ENCODE measurements around the gene HS3ST5. TPM values are rescaled to one million over a fixed set of nuclear protein-coding genes. Genes with fewer than 3 reads are reported as not detected.

Gene HS3ST5
- total RNA-seq, 2 donors from 2014 or later: 0.31 to 2.0 TPM

- DNase-seq: no peak
- no peaks in the 10 kb centered on the region for H3K4me1 Mint-ChIP-seq
- peaks cover 16% of the 10 kb centered on the region for H3K9me3 Mint-ChIP-seq
- Histone ChIP-seq H3K36me3 (ENCODE audit: control insufficient read depth, insufficient read depth, low read length) (no peaks in the 10 kb centered on the region), H3K27me3 (ENCODE audit: control insufficient read depth, insufficient read depth, low read length, poor library complexity, severe bottlenecking) (no peaks in the 10 kb centered on the region), H3K27ac (ENCODE audit: low read depth, low read length) (no peak overlapping the region), H3K9ac (ENCODE audit: extremely low read depth, low read length, poor library complexity, severe bottlenecking) (no peak overlapping the region), H3K9me3 (ENCODE audit: control insufficient read depth, low read length) (no peaks in the 10 kb centered on the region), H3K4me1 (ENCODE audit: control insufficient read depth, insufficient read depth, low read length) (no peaks in the 10 kb centered on the region), H3K4me3 (ENCODE audit: low read length) (no peak overlapping the region)
- no peak overlapping the region for H3K4me3 Mint-ChIP-seq
- no peaks in the 10 kb centered on the region for H3K36me3 Mint-ChIP-seq (ENCODE audit: low read depth)
- no peak overlapping the region for H3K27ac Mint-ChIP-seq
- no peak for TF ChIP-seq CTCF (conservative IDR thresholded peaks at IDR 0.05)
- WGBS, 2 experiments (ENCODE audit: insufficient coverage in 1 of 2, insufficient read length in 1 of 2): 71 to 75% methylated on average over 4 of the region's 4 CpGs
- H3K27me3 Mint-ChIP-seq (ENCODE audit: insufficient read depth): no peaks in the 10 kb centered on the region
Measured at GRCh38 chr6:114210467-114210866, 132.4 kb downstream of the HS3ST5 start.

- Histone ChIP-seq H3K36me3 (ENCODE audit: control insufficient read depth, insufficient read depth, low read length) (no peaks in the 10 kb centered on the region), H3K27me3 (ENCODE audit: control insufficient read depth, insufficient read depth, low read length, poor library complexity, severe bottlenecking) (no peaks in the 10 kb centered on the region), H3K9me3 (ENCODE audit: control insufficient read depth, low read length) (no peaks in the 10 kb centered on the region), H3K27ac (ENCODE audit: low read depth, low read length) (no peak overlapping the region), H3K4me3 (ENCODE audit: low read length) (no peak overlapping the region), H3K9ac (ENCODE audit: extremely low read depth, low read length, poor library complexity, severe bottlenecking) (no peak overlapping the region), H3K4me1 (ENCODE audit: control insufficient read depth, insufficient read depth, low read length) (no peaks in the 10 kb centered on the region)
- DNase-seq: no peak
- no peaks in the 10 kb centered on the region for H3K27me3 Mint-ChIP-seq (ENCODE audit: insufficient read depth)
- no peak overlapping the region for H3K4me3 Mint-ChIP-seq
- H3K36me3 Mint-ChIP-seq (ENCODE audit: low read depth): no peaks in the 10 kb centered on the region
- peaks cover 19% of the 10 kb centered on the region for H3K9me3 Mint-ChIP-seq
- WGBS, 2 experiments (ENCODE audit: insufficient coverage in 1 of 2, insufficient read length in 1 of 2): 75 to 99% methylated on average over 2 to 3 of the region's 3 CpGs
- H3K4me1 Mint-ChIP-seq: no peaks in the 10 kb centered on the region
- no peak overlapping the region for H3K27ac Mint-ChIP-seq
- no peak for TF ChIP-seq CTCF (conservative IDR thresholded peaks at IDR 0.05)
Measured at GRCh38 chr6:114203460-114203859, 139.4 kb downstream of the HS3ST5 start.

- no peaks in the 10 kb centered on the region for H3K27me3 ChIP-seq (ENCODE audit: control insufficient read depth, insufficient read depth, low read length, poor library complexity, severe bottlenecking)
- no peaks in the 10 kb centered on the region for H3K4me1 Mint-ChIP-seq
- H3K4me1 ChIP-seq (ENCODE audit: control insufficient read depth, insufficient read depth, low read length): no peaks in the 10 kb centered on the region
- H3K9me3 ChIP-seq (ENCODE audit: control insufficient read depth, low read length): no peaks in the 10 kb centered on the region
- H3K36me3 ChIP-seq (ENCODE audit: control insufficient read depth, insufficient read depth, low read length): no peaks in the 10 kb centered on the region
- H3K9ac ChIP-seq (ENCODE audit: extremely low read depth, low read length, poor library complexity, severe bottlenecking): no peak overlapping the region
- H3K9me3 Mint-ChIP-seq: peaks cover 19% of the 10 kb centered on the region
- no peak overlapping the region for H3K27ac Mint-ChIP-seq
- H3K4me3 Mint-ChIP-seq: no peak overlapping the region
- H3K27ac ChIP-seq (ENCODE audit: low read depth, low read length): no peak overlapping the region
- no peaks in the 10 kb centered on the region for H3K36me3 Mint-ChIP-seq (ENCODE audit: low read depth)
- H3K4me3 ChIP-seq (ENCODE audit: low read length): no peak overlapping the region
- DNase-seq: no peak
- no peak for TF ChIP-seq CTCF (conservative IDR thresholded peaks at IDR 0.05)
- H3K27me3 Mint-ChIP-seq (ENCODE audit: insufficient read depth): no peaks in the 10 kb centered on the region
Measured at GRCh38 chr6:114202389-114202788, 140.4 kb downstream of the HS3ST5 start.

All from endodermal cell (in vitro differentiated cells).